GM19239 (cell line): ENCODE data around the gene OR7G3.

Source experiments
- DNase-seq: peaks from one replicate; pipeline ENCODE4 v3.0.0; 2011; ENCODE audit warnings: low spot score; ENCODE audit not compliant: insufficient read length
- FAIRE-seq: peaks from 2 replicates; lab custom pipeline; 2011; peaks lifted over from hg19 to GRCh38; lab: Jason Lieb, UNC

OR7G3 gene

DNA sequence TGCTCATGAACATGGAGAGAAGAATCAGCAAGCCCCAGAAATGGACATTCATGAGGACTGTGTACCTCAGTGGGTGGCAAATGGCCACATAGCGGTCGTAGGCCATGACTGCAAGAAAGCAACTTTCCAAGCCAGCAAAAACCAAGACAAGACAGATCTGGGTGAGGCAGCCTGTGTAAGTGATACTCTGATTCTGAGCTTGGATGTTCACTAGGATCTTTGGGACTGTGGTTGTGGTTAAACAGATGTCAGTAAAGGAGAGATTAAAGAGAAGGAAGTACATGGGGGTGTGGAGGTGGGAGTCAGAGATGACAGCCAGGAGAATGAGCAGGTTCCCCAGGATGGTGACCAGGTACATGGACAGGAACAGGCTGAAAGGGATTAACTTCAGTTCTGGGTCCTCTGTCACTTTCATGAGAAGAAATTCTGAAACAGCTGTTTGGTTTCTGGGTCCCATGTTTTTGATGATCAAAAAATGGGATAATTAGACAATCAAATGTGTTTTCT lies 11.4 kb downstream of the OR7G3 start, which contains the start of gene OR7G1:
Gene OR7G1 (minus strand): TSS at position 457 of the 507 bp plus-strand sequence. CDS start 0 bp downstream, at position 457.
- no peak for DNase-seq
- FAIRE-seq, result no peak

DNA sequence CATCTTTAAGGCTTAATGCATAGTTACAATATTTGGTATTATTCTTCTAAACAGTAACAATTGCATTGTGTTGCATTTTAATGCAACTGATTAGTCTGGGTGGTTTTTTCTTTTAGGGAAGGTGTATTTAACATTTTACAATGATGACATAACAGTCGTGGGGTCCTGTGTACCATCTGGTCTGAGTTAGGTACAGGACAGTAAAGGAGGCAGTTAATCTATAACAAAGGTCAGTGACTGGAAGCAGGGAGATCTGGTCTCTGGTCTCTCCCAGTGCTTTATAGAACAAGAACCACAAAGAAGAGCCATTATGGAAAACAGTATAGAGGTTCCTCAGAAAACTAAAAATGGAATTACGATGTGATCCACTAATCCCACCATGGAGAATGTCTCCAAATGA lies 16.8 kb downstream of the OR7G3 start:
- FAIRE-seq (no peak), DNase-seq (no peak)

DNA sequence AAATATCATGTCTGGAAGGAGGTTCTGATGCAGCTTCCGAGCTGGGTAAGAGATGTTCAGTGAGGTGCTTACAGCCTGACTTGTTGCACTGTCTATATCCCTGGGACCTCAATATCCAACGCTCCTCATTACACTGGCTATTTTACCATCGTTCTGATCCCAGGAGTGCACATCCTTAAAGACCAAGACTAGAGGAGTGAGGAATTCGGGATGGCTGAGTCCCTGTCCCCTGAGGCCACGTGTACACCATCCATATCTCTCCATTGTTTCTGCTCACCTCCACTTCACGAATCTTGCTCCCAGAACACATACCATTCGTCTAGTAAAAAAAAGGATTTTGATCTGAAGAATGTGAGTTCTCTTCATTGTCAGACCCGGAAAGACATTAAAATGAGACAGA lies 19.4 kb downstream of the OR7G3 start, which contains the start of gene OR7G2:
Gene OR7G2 (minus strand): TSS at position 101 of the 400 bp plus-strand sequence. CDS start 4,232 bp downstream, outside the sequence.
- no peak for FAIRE-seq
- DNase-seq, result no peak

DNA sequence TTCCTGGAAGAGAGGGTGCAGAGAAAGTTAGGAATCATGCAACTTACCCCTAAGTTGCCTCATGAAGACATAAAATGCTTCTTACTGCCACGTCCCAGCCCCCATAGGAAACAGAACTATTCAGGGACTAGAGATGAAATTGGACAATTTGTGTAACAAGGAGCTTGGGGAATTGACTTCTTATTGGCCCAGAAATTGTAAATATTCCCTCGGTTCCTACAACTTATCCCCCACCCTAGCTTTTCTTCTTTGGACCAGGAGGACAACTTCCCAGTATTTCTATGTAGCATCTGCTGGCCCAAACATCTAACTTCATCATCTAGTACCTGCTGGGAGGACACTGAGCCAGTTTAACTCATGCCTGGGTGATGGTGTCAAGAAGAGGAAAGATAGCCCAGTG lies 40.0 kb downstream of the OR7G3 start, which contains the start of gene OR1M1:
Gene OR1M1 (plus strand): TSS at position 301 of the 400 bp plus-strand sequence. CDS start 6,184 bp downstream, outside the sequence.
- DNase-seq (no peak), FAIRE-seq (no peak)

DNA sequence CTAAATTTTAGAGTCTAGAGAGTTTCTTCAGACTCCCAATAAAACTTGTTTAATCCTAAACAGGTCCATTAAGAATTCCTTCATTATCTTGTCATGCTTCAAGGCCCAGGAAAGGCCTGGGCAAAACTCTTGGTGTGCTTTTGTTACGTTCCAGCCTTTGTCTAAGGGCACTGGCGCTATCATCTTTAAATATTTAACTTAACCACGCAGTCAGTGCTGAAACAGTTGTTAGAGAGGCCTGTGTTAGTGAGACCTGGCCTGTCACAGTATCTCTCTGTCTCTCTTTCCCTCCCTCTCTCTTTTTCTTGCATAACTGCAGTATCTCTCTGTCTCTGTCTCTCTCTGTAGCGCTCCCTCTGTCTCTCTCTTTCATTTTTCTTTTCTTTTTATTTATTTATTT lies 48.1 kb downstream of the OR7G3 start:
- FAIRE-seq, result no peak

DNA sequence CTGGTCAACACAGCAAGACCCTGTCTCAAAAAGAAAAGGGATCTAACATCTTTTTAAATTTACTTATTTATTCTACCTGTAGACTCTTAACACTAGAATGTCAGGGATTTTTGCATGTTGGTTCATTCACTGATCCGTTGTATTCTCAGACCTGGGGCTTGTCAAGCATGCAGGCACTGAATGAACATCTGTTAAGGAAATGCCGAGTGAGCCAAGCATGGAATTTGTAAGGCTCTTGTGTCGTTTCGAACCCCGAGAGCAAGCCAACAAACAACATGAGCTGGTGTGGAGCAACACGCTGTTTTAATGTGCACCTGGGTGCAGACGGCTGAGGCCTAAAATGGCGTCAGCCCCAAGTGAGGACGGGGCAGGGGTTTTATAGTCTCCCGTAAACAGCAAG lies 49.8 kb downstream of the OR7G3 start:
- FAIRE-seq, result no peak
- DNase-seq, result no peak

More for the DNA sequence above, 48.1 kb downstream of the OR7G3 start:
- DNase-seq, result no peak
